Natural killer cell treated with Interleukin-12 subunit alpha and Interleukin-12 subunit beta and Interleukin-15 and Interleukin-18, amount 100 ng/mL, for 72 hours (primary cell): ENCODE measurements around the gene LDB1. TPM values are rescaled to one million over a fixed set of nuclear protein-coding genes. Genes with fewer than 3 reads are reported as not detected.

Source experiments
- ATAC-seq, 2 donors: fragments of 150-1000 bp; cut with Tn5 transposase in 1 of 2; sonication (Bioruptor Pico), chemical (Tn5 transposase) in 1 of 2; 2 replicates each; pipeline ENCODE4 v1.10.0; 2021
- DNase-seq: peaks from one replicate; pipeline ENCODE4 v3.0.0; 2022; ENCODE audit warnings: low spot score
- H3K27ac Mint-ChIP-seq, 2 donors: 1 replicate in 1 of 2; 2 replicates in 1 of 2; pipeline ENCODE4 v1.8.0; 2022; ENCODE audit warnings: mixed read lengths in 2 of 2, mild to moderate bottlenecking in 1 of 2, moderate library complexity in 1 of 2
- H3K27me3 Mint-ChIP-seq, 2 donors: 1 replicate in 1 of 2; 2 replicates in 1 of 2; pipeline ENCODE4 v1.8.0; 2022; ENCODE audit warnings: mixed read lengths in 2 of 2
- H3K36me3 Mint-ChIP-seq: one replicate; pipeline ENCODE4 v1.8.0; 2022; ENCODE audit warnings: mixed read lengths
- H3K4me1 Mint-ChIP-seq, 2 donors: 1 replicate in 1 of 2; 2 replicates in 1 of 2; pipeline ENCODE4 v1.8.0; 2022; ENCODE audit warnings: low read depth in 2 of 2, mixed read lengths in 2 of 2, mild to moderate bottlenecking in 1 of 2
- H3K4me3 Mint-ChIP-seq: one replicate; pipeline ENCODE4 v1.8.0; 2022; ENCODE audit warnings: mixed read lengths
- H3K9me3 Mint-ChIP-seq: 2 replicates; pipeline ENCODE4 v1.8.0; 2022; ENCODE audit warnings: mixed read lengths
- total RNA-seq, 2 donors: library from RNA; stranded (reverse); gene quantifications; one replicate each; pipeline ENCODE4 v1.2.3, GENCODE V29; 2022

LDB1 gene
- total RNA-seq, 2 donors from 2014 or later = 61.8 to 87.9 TPM

- H3K27ac Mint-ChIP-seq = peak overlapping the region; percentile 95 to 97
- H3K4me3 Mint-ChIP-seq = peak overlapping the region; percentile 98
- H3K9me3 Mint-ChIP-seq = no peaks in the 10 kb centered on the region
- H3K36me3 Mint-ChIP-seq = peaks cover 18% of the 10 kb centered on the region
- ATAC-seq (no peak), DNase-seq (no peak)
- peaks cover 29 to 31% of the 10 kb centered on the region in 2 donors for H3K4me1 Mint-ChIP-seq
- no peaks in the 10 kb centered on the region for H3K27me3 Mint-ChIP-seq
Observed at GRCh38 chr10:102131286-102132170, 11.4 kb upstream of the LDB1 start.

GRCh38 chr10:102123223-102123622 is 3.1 kb upstream of the LDB1 start:
- ATAC-seq (no peak), DNase-seq (no peak)
- H3K36me3 Mint-ChIP-seq = no peaks in the 10 kb centered on the region
- H3K4me3 Mint-ChIP-seq = no peak overlapping the region
- no peaks in the 10 kb centered on the region for H3K27me3 Mint-ChIP-seq
- no peaks in the 10 kb centered on the region for H3K9me3 Mint-ChIP-seq
- H3K27ac Mint-ChIP-seq = no peak overlapping the region
- H3K4me1 Mint-ChIP-seq = peaks cover 10 to 20% of the 10 kb centered on the region in 2 donors

- ATAC-seq (no peak), DNase-seq (no peak)
- peaks cover 18 to 27% of the 10 kb centered on the region in 2 donors for H3K4me1 Mint-ChIP-seq
- H3K27me3 Mint-ChIP-seq = no peaks in the 10 kb centered on the region
- H3K9me3 Mint-ChIP-seq = no peaks in the 10 kb centered on the region
- H3K36me3 Mint-ChIP-seq = no peaks in the 10 kb centered on the region
- H3K4me3 Mint-ChIP-seq = no peak overlapping the region
- H3K27ac Mint-ChIP-seq = no peak overlapping the region
Observed at GRCh38 chr10:102122450-102122849, 2.3 kb upstream of the LDB1 start.

- Mint-ChIP-seq H3K9me3 (no peaks in the 10 kb centered on the region), H3K27me3 (no peaks in the 10 kb centered on the region), H3K27ac (peak overlapping the region; percentile 80 to 90), H3K36me3 (no peaks in the 10 kb centered on the region), H3K4me1 (peaks cover 23 to 31% of the 10 kb centered on the region in 2 donors), H3K4me3 (peak overlapping the region; percentile 88)
- DNase-seq = no peak
- no peak for ATAC-seq
Observed at GRCh38 chr10:102121739-102122372, 1.7 kb upstream of the LDB1 start.

GRCh38 chr10:102120991-102121738 is 997 bp upstream of the LDB1 start:
- Mint-ChIP-seq H3K4me3 (peak overlapping the region; percentile 88), H3K27me3 (no peaks in the 10 kb centered on the region), H3K27ac (peak overlapping the region; percentile 80 to 90), H3K9me3 (no peaks in the 10 kb centered on the region), H3K36me3 (no peaks in the 10 kb centered on the region), H3K4me1 (peaks cover 30 to 37% of the 10 kb centered on the region in 2 donors)
- ATAC-seq (no peak), DNase-seq (no peak)

GRCh38 chr10:102119417-102120141 is 589 bp downstream of the LDB1 start:
- H3K36me3 Mint-ChIP-seq = no peaks in the 10 kb centered on the region
- ATAC-seq = peak in 1 of 2 donors; percentile 11
- no peaks in the 10 kb centered on the region for H3K9me3 Mint-ChIP-seq
- H3K27ac Mint-ChIP-seq = peak overlapping the region; percentile 80 to 90
- no peaks in the 10 kb centered on the region for H3K27me3 Mint-ChIP-seq
- H3K4me1 Mint-ChIP-seq = peaks cover 38 to 48% of the 10 kb centered on the region in 2 donors
- no peak for DNase-seq
- peak overlapping the region; percentile 88 for H3K4me3 Mint-ChIP-seq

GRCh38 chr10:102118867-102119266 is 1.3 kb downstream of the LDB1 start:
- H3K27me3 Mint-ChIP-seq = no peaks in the 10 kb centered on the region
- H3K36me3 Mint-ChIP-seq = no peaks in the 10 kb centered on the region
- H3K4me3 Mint-ChIP-seq = peak overlapping the region; percentile 88
- H3K9me3 Mint-ChIP-seq = no peaks in the 10 kb centered on the region
- no peak for ATAC-seq
- DNase-seq = no peak
- peaks cover 38 to 49% of the 10 kb centered on the region in 2 donors for H3K4me1 Mint-ChIP-seq
- H3K27ac Mint-ChIP-seq = peak overlapping the region; percentile 80 to 90

- Mint-ChIP-seq H3K4me1 (peaks cover 50 to 61% of the 10 kb centered on the region in 2 donors), H3K36me3 (no peaks in the 10 kb centered on the region), H3K4me3 (peak overlapping the region; percentile 88), H3K27me3 (no peaks in the 10 kb centered on the region), H3K9me3 (no peaks in the 10 kb centered on the region), H3K27ac (peak overlapping the region; percentile 80 to 90)
- ATAC-seq (no peak), DNase-seq (no peak)
Observed at GRCh38 chr10:102117391-102118159, 2.6 kb downstream of the LDB1 start.

GRCh38 chr10:102116656-102117055 is 3.5 kb downstream of the LDB1 start:
- H3K36me3 Mint-ChIP-seq = no peaks in the 10 kb centered on the region
- peak overlapping the region; percentile 80 to 90 for H3K27ac Mint-ChIP-seq
- peak overlapping the region; percentile 82 for H3K4me3 Mint-ChIP-seq
- no peak for DNase-seq
- H3K27me3 Mint-ChIP-seq = no peaks in the 10 kb centered on the region
- peaks cover 50 to 64% of the 10 kb centered on the region in 2 donors for H3K4me1 Mint-ChIP-seq
- no peaks in the 10 kb centered on the region for H3K9me3 Mint-ChIP-seq
- no peak for ATAC-seq

GRCh38 chr10:102115775-102116174 is 4.4 kb downstream of the LDB1 start:
- Mint-ChIP-seq H3K27me3 (no peaks in the 10 kb centered on the region), H3K4me3 (peak overlapping the region; percentile 82), H3K9me3 (no peaks in the 10 kb centered on the region), H3K36me3 (no peaks in the 10 kb centered on the region), H3K4me1 (peaks cover 50 to 55% of the 10 kb centered on the region in 2 donors), H3K27ac (peak overlapping the region; percentile 80 to 90)
- no peak for DNase-seq
- ATAC-seq = no peak

GRCh38 chr10:102114861-102115618 is 5.1 kb downstream of the LDB1 start:
- DNase-seq = peak; percentile 82
- H3K36me3 Mint-ChIP-seq = no peaks in the 10 kb centered on the region
- no peaks in the 10 kb centered on the region for H3K27me3 Mint-ChIP-seq
- peak; percentile 88 to 94 for ATAC-seq
- H3K9me3 Mint-ChIP-seq = no peaks in the 10 kb centered on the region
- H3K4me3 Mint-ChIP-seq = peak overlapping the region; percentile 82
- peaks cover 50 to 57% of the 10 kb centered on the region in 2 donors for H3K4me1 Mint-ChIP-seq
- H3K27ac Mint-ChIP-seq = peak overlapping the region; percentile 80 to 90
